ENCODE results near the gene CDH23.

Gene CDH23

DNA sequence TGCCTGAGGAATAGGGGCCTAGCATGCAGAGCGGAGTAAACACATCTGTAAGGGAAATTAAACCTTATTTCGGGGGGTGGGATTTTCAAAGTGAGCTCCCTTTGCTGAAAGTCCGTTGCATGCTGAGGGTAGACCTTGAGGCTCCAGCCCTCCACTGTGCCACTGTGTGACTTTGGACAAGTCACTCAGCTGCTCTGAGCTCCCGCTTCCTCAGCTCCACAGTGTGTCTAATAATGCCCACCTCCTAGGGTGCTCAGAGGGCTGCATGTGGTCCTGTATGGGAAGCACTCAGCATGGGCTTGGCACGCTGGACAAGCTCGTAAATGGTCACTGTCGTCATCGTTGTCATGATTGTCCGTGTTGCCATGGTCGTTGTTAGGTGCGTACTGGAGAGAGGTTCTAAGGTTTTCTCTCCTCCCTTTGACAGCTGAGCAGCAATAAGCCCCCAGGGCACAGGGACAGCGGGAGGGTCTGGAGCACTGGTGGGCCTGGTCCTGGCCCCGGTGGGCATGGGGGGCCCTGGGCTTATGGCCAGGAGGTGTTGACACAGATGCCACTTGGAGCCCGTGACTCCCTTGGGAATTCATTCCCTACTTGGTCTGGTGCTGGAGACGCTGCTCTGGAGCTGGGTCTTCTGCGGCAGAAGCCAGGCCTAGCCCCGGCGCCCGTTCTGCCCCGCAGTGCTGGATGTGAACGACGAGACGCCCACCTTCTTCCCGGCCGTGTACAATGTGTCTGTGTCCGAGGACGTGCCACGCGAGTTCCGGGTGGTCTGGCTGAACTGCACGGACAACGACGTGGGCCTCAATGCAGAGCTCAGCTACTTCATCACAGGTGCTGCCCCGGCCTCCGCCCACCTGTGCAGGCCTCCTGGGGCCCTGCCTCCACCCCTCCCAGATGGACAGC, 309.7 kb downstream of the CDH23 start:
- CTCF ChIA-PET: interaction anchor here (0.6 to 5.1 kb wide), 5 partner anchors 8 to 322 kb away, joined by 3 to 37 read pairs (median 3); no protein-coding TSS in a partner anchor
- POLR2A ChIA-PET: no interaction called here
- TF ChIP-seq BHLHE40 (IDR thresholded peaks at IDR 0.05; ENCODE audit: borderline replicate concordance) (no peak), CTBP1 (IDR thresholded peaks at IDR 0.05; ENCODE audit: borderline replicate concordance) (no peak), FOXM1 (IDR thresholded peaks at IDR 0.05; ENCODE audit: borderline replicate concordance) (no peak), SUZ12 (IDR thresholded peaks at IDR 0.05) (no peak), L3MBTL2 (conservative IDR thresholded peaks at IDR 0.05) (no peak)
- no peak for DNase-seq (ENCODE audit: extremely low spot score)

- ChIA-PET CTCF (interaction anchor here (0.6 to 5.1 kb wide), 7 partner anchors 9 to 392 kb away, joined by 3 to 37 read pairs (median 5); no protein-coding TSS in a partner anchor), POLR2A (no interaction called here)
- TF ChIP-seq L3MBTL2 (conservative IDR thresholded peaks at IDR 0.05): no peak
- TF ChIP-seq FOXA1 (IDR thresholded peaks at IDR 0.05): no peak
- TF ChIP-seq NFRKB (IDR thresholded peaks at IDR 0.05): no peak
- TF ChIP-seq ARNT (IDR thresholded peaks at IDR 0.05): no peak
- no peak for DNase-seq (ENCODE audit: extremely low spot score)
Observed at GRCh38 chr10:71707240-71707789, 310.6 kb downstream of the CDH23 start.

DNA sequence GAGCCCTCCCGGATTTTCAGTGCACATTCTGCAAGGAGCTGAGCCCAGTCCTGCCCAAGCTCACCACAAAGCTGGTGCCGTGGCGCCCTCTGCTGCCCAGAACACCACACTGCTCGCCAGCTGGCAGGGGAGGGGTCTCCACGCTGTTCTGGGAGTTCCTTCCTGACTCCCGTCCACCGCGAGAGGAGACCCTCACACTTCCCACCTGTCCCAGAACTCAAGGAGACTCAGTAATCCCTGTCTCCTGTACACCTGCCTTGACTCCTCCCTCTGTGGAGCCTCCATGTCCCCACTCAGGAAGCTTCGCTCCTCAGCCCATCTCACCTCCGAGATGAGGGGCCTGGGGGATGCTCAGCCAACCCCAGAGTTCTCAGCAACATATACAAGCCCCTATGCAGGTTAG, 311.6 kb downstream of the CDH23 start:
- ChIA-PET CTCF (interaction anchor here (0.6 to 5.1 kb wide), 18 partner anchors 9 to 502 kb away, joined by 3 to 37 read pairs (median 3); partner anchors contain the start of gene SLC29A3), POLR2A (interaction anchor here (1.4 kb wide), 1 partner anchor 143 kb away, joined by 4 read pairs; the partner anchor contains the start of gene PSAP)
- peak; percentile 78 for DNase-seq (ENCODE audit: extremely low spot score)
- TF ChIP-seq ELF4 (IDR thresholded peaks at IDR 0.05) (no peak), TARDBP (IDR thresholded peaks at IDR 0.05) (no peak), FOXM1 (IDR thresholded peaks at IDR 0.05; ENCODE audit: borderline replicate concordance) (no peak), ARNT (IDR thresholded peaks at IDR 0.05) (no peak), SUZ12 (IDR thresholded peaks at IDR 0.05) (no peak), ZNF384 (IDR thresholded peaks at IDR 0.05) (no peak), BHLHE40 (IDR thresholded peaks at IDR 0.05; ENCODE audit: borderline replicate concordance) (no peak), HDGF (IDR thresholded peaks at IDR 0.05; ENCODE audit: borderline replicate concordance) (no peak), SP1 (IDR thresholded peaks at IDR 0.05) (no peak), FOXK2 (IDR thresholded peaks at IDR 0.05) (no peak)

- DNase-seq (ENCODE audit: extremely low spot score): no peak
- TF ChIP-seq NFRKB (IDR thresholded peaks at IDR 0.05) (no peak), FOXK2 (IDR thresholded peaks at IDR 0.05) (no peak), ZNF384 (IDR thresholded peaks at IDR 0.05) (no peak), BHLHE40 (IDR thresholded peaks at IDR 0.05; ENCODE audit: borderline replicate concordance) (no peak), TARDBP (IDR thresholded peaks at IDR 0.05) (no peak), SP1 (IDR thresholded peaks at IDR 0.05) (no peak), CTBP1 (IDR thresholded peaks at IDR 0.05; ENCODE audit: borderline replicate concordance) (no peak), FOXA1 (IDR thresholded peaks at IDR 0.05) (no peak), FOXM1 (IDR thresholded peaks at IDR 0.05; ENCODE audit: borderline replicate concordance) (no peak), ELF4 (IDR thresholded peaks at IDR 0.05) (no peak), LEF1 (IDR thresholded peaks at IDR 0.05; ENCODE audit: borderline replicate concordance) (no peak), L3MBTL2 (conservative IDR thresholded peaks at IDR 0.05) (no peak), ARNT (IDR thresholded peaks at IDR 0.05) (no peak), SUZ12 (IDR thresholded peaks at IDR 0.05) (no peak)
- CTCF ChIA-PET: interaction anchor here (0.6 to 5.1 kb wide), 14 partner anchors 8 to 502 kb away, joined by 3 to 37 read pairs (median 4); partner anchors contain the start of gene SLC29A3
- POLR2A ChIA-PET: interaction anchor here (1.4 kb wide), 1 partner anchor 142 kb away, joined by 4 read pairs; the partner anchor contains the start of gene PSAP
Observed at GRCh38 chr10:71708897-71709882, 312.5 kb downstream of the CDH23 start.

GRCh38 chr10:71710519-71710918, 313.8 kb downstream of the CDH23 start:
- DNase-seq (ENCODE audit: extremely low spot score): no peak
- no peak for TF ChIP-seq TARDBP (IDR thresholded peaks at IDR 0.05)
- TF ChIP-seq ZNF384 (IDR thresholded peaks at IDR 0.05): no peak
- no peak for TF ChIP-seq BHLHE40 (IDR thresholded peaks at IDR 0.05; ENCODE audit: borderline replicate concordance)
- TF ChIP-seq FOXA1 (IDR thresholded peaks at IDR 0.05): no peak
- no peak for TF ChIP-seq HDGF (IDR thresholded peaks at IDR 0.05; ENCODE audit: borderline replicate concordance)
- TF ChIP-seq CTBP1 (IDR thresholded peaks at IDR 0.05; ENCODE audit: borderline replicate concordance): no peak
- no peak for TF ChIP-seq NFRKB (IDR thresholded peaks at IDR 0.05)
- no peak for TF ChIP-seq ELF4 (IDR thresholded peaks at IDR 0.05)
- TF ChIP-seq, protein P1, sequence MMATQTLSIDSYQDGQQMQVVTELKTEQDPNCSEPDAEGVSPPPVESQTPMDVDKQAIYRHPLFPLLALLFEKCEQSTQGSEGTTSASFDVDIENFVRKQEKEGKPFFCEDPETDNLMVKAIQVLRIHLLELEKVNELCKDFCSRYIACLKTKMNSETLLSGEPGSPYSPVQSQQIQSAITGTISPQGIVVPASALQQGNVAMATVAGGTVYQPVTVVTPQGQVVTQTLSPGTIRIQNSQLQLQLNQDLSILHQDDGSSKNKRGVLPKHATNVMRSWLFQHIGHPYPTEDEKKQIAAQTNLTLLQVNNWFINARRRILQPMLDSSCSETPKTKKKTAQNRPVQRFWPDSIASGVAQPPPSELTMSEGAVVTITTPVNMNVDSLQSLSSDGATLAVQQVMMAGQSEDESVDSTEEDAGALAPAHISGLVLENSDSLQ (IDR thresholded peaks at IDR 0.05): no peak
- TF ChIP-seq L3MBTL2 (conservative IDR thresholded peaks at IDR 0.05): no peak
- no peak for TF ChIP-seq SP1 (IDR thresholded peaks at IDR 0.05)
- no peak for TF ChIP-seq SUZ12 (IDR thresholded peaks at IDR 0.05)
- no peak for TF ChIP-seq ARNT (IDR thresholded peaks at IDR 0.05)
- TF ChIP-seq FOXM1 (IDR thresholded peaks at IDR 0.05; ENCODE audit: borderline replicate concordance): no peak
- no peak for TF ChIP-seq LEF1 (IDR thresholded peaks at IDR 0.05; ENCODE audit: borderline replicate concordance)
- no peak for TF ChIP-seq FOXK2 (IDR thresholded peaks at IDR 0.05)
- ChIA-PET CTCF (no interaction called here), POLR2A (no interaction called here)

GRCh38 chr10:71711052-71711623, 314.4 kb downstream of the CDH23 start:
- TF ChIP-seq TARDBP (IDR thresholded peaks at IDR 0.05) (no peak), HDGF (IDR thresholded peaks at IDR 0.05; ENCODE audit: borderline replicate concordance) (no peak), ARNT (IDR thresholded peaks at IDR 0.05) (no peak), SUZ12 (IDR thresholded peaks at IDR 0.05) (no peak), CTBP1 (IDR thresholded peaks at IDR 0.05; ENCODE audit: borderline replicate concordance) (no peak), ELF4 (IDR thresholded peaks at IDR 0.05) (no peak)
- CTCF ChIA-PET: interaction anchor here (0.6 to 1.8 kb wide), 3 partner anchors 13 to 53 kb away, joined by 5 to 7 read pairs (median 7); no protein-coding TSS in a partner anchor
- POLR2A ChIA-PET: no interaction called here
- no peak for DNase-seq (ENCODE audit: extremely low spot score)

All from HEK293T (cell line).